PC-9 (cell line): ENCODE data around the gene PRDX4.

Experiments used
- CTCF ChIP-seq: fragments of 200-600 bp; sonication (generic); conservative IDR thresholded peaks from 2 replicates; pipeline ENCODE4 v1.6.1; 2017; ENCODE audit warnings: mixed run types, antibody characterized with exemption, mild to moderate bottlenecking, moderate library complexity
- EZH2 ChIP-seq: fragments of 200-600 bp; sonication (generic); IDR thresholded peaks from 2 replicates; pipeline ENCODE4 v1.8.0; 2017; ENCODE audit warnings: antibody characterized with exemption, low read depth

GRCh38 chrX:23628131-23628530, 39.2 kb upstream of the PRDX4 start:
- TF ChIP-seq CTCF = no peak
- TF ChIP-seq EZH2 = no peak
